Adipose tissue (tissue), 3 donors: ENCODE results near the gene CCDC74B. TPM values are rescaled to one million over a fixed set of nuclear protein-coding genes. Genes with fewer than 3 reads are reported as not detected.
"Not testable (repeated sequence)": the region's sequence is repeated elsewhere in the genome, so short reads cannot be mapped to it uniquely, and the experiment has no call there.

Experiments used
- H3K27ac ChIP-seq: one replicate; pipeline ENCODE4 v1.5.1; 2013; ENCODE audit warnings: low read depth, low read length
- WGBS, 3 donors: extraction: QIAGEN DNeasy Blood & Tissue Kit; methylation state at CpG; one replicate each; pipeline ENCODE4 v1.1.7; 2013; 5-methylcytosine and 5-hydroxymethylcytosine counted together
- polyA plus RNA-seq, 3 donors: library from polyadenylated mRNA; stranded (reverse); fragments of 200-250 nt; gene quantifications; one replicate each; pipeline ENCODE4 v1.2.3, GENCODE V29; 2013
- donor health status: healthy with polysubstance abuse.
- donor health status: Bipolar disorder and iron deficiency.
- donor health status: healthy.

Gene CCDC74B
- polyA plus RNA-seq, 3 donors = 0.94 to 3.1 (median 1.1) TPM

DNA sequence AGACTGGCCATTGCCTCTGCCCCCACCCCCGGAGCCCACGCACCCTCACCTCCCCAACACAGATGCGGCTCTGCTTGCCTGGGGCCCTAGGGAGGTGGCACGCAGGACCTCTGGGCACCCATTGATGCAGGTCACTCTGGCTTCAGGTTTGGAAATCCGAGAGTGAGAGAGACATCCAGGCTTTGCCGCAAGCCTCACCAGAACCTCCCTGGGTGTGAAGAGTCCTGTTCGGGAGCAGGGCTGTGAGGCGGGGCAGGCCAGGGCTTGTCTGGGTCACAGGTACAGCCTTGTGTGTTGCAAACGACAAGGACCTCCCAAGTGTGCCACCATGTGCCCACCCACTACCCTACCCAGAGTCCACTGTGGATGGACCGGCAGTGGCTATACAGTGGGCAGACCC lies 8.4 kb downstream of the CCDC74B start:
- not testable (repeated sequence) for H3K27ac ChIP-seq
- WGBS, 3 donors = 90 to 92% (median 90%) methylated on average over 8 to 9 of the region's 10 CpGs

DNA sequence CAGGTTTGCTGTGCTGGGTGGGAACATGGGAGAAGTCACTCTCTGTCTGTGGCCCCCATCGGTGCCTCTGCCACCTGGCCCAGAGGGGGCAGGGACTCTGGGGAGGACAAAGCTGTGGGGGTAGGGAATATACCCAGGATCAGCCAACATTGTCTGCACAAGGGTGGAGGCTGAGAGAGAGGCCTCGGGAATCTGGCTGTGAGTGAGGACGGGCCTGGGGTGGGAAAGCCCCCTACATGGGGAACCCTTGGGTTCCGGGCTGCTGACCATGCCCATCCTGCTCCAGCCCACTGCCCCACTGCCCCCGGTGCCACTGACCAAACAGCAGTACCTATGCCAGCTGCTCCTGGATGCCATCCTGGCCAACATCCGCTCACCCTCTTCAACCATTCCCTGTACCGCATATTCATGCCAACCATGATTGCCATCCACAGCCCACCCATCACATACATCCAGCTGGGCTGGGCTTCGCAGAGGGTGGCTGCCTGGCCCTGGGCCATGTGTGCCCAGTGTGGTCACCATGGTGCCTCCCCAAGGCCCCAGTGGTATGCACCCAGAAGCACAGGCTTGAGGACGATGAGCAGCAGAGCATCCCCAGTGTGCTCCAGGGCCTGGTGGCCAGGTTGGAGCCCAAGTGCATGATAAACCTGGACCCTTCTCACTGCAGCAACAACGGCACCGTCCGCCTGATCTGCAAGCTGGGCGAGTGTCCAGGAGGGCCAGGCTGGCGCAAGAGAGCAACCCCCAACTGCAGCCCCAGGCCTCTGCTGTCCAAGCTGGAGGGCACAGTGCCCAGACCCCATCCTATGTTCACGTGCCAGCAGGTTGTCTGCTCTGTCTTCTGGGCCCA lies 9.0 kb downstream of the CCDC74B start:
- WGBS, 3 donors = 89 to 91% (median 89%) methylated on average over 15 of the region's 15 CpGs
- H3K27ac ChIP-seq = no peak overlapping the region

DNA sequence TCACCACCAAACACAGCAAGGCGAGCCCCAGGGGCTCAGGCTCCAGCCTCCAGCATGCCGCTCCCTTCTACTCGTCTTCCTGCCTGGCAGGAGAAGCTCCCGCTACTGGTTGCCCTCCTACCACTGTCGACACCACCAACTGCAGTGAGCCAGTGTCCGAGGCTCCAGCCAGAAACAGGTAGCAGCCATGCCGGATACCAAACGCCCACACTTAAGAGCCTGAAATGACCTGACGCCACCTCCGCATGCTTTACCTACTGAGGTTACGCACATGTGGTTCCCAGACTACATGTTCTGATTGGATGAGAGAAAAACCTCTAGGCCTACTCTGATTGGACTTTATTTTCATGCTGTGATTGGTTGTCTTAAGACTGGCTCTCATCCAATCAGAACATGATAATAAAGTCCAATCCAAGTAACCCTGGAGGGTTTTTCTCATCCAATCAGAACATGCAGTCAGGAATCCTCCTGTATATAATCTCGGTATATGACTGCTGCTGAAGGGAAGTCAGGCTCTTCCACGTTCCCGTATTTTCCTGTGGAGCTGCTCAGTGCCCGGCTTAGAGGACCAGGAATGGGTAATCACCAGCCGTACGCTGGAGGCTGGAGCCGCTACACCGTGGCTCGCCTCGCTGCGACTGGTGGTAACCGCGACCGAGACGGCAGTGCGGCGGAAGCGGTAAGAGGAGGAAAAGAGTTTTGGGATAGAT lies 15.6 kb downstream of the CCDC74B start, which contains the start of gene POTEF:
Gene POTEF, minus strand, starts transcription at position 103 of the 710 bp plus-strand sequence. CDS start 8,707 bp downstream, outside the sequence.
- WGBS, 3 donors = 86 to 93% (median 86%) methylated on average over 15 to 17 of the region's 29 CpGs
- H3K27ac ChIP-seq = not testable (repeated sequence)

- not testable (repeated sequence) for H3K27ac ChIP-seq
- WGBS, 3 donors = 88 to 93% (median 91%) methylated on average over 11 to 14 of the region's 14 CpGs
Observed at GRCh38 chr2:130128464-130128863, 16.4 kb downstream of the CCDC74B start.

DNA sequence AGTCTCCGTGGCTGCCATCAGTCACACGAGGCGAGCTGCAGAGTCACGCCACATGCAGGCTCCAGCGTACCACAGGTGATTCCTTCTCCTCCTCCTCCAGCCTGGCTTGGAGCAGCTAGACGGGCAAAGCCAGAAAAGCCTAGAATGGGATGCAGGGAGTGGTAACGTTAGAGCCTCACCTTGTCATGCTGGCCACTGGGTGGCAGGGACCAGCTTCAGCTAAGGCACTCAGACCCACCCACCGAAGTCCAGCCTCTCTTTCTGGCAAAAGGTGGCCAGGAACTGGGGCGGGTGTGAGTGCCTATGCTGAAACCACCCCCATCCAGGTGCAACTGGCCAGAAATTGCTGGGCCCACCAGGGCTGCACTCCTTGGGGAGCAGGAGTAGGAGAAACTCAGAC lies 17.2 kb downstream of the CCDC74B start:
- WGBS, 3 donors = 73 to 75% methylated on average over 1 to 3 of the region's 9 CpGs; no CpG with 5 or more reads in 1 of the 3 donors
- not testable (repeated sequence) for H3K27ac ChIP-seq

GRCh38 chr2:130120924-130121323 lies 24.0 kb downstream of the CCDC74B start:
- not testable (repeated sequence) for H3K27ac ChIP-seq
- WGBS, 3 donors = 93 to 97% (median 93%) methylated on average over 27 to 33 of the region's 45 CpGs

DNA sequence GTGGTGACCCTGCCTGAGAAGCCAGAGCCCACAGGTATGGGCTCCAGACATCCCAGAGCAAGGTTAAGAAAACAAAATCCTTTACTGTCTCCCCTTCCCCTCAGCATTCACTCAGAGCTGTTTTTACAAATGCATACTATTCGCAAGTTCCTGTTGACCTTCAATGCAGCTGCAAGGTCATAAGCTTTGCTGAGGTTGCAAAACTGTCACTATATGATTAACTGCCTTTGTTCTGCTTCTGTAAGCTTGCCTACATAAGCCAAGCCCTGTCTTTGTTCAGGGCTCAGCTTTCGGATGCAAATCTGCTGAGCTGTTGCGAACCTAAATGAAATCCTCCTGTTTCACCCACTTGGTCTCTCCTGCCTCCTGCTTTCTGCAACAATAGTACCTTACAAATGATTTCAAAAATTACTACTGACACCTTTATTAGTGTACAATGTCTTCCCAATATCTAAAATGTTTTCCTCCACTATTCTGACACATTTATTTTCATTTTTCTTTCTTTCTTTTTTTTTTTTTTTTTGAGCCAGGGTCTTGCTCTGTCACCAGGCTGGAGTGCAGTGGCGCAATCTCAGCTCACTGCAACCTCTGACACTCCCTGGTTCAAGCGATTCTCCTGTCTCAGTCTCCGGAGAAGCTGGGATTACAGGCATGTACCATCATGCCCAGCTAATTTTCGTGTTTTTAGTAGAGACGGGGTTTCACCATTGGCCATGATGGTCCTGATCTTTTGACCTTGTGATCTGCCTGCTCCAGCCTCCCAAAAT lies 42.1 kb downstream of the CCDC74B start:
- WGBS, 3 donors = 58 to 59% (median 58%) methylated on average over 5 to 6 of the region's 8 CpGs
- not testable (repeated sequence) for H3K27ac ChIP-seq

Other genes starting within 250 kb of the CCDC74B start
- under 1 TPM in 1 of 3 donors, not detected in 2; 0.06 TPM for gene RAB6C, start 165.4 kb downstream of the CCDC74B start, polyA plus RNA-seq
- gene POTEF, start 15.9 kb downstream of the CCDC74B start, polyA plus RNA-seq = not detected
- gene SMPD4, start 36.5 kb upstream of the CCDC74B start, polyA plus RNA-seq = 10 to 100 TPM; 20.9 to 29.5 (median 29.1) TPM
- 100 to 1,000 TPM; 148 to 245 (median 239) TPM for gene MZT2B, start 37.1 kb upstream of the CCDC74B start, polyA plus RNA-seq
- gene TUBA3E, start 53.3 kb upstream of the CCDC74B start, polyA plus RNA-seq = under 1 TPM in 1 of 3 donors, not detected in 2; 0.05 TPM
- 100 to 1,000 TPM in 2 of 3 donors, 10 to 100 TPM in 1; 56.0 to 151 (median 126) TPM for gene IMP4, start 197.8 kb upstream of the CCDC74B start, polyA plus RNA-seq
- 10 to 100 TPM; 32.9 to 50.2 (median 36.3) TPM for gene PTPN18, start 210.9 kb upstream of the CCDC74B start, polyA plus RNA-seq